PC-3 (cell line): Measurements from ENCODE around the gene SERGEF. TPM values are rescaled to one million over a fixed set of nuclear protein-coding genes. Genes with fewer than 3 reads are reported as not detected.
A peak's percentile ranks its signal among the peaks of the same experiment; 100 is the strongest.

Source experiments
- ATAC-seq: fragments of 200-7000 bp; cut with Tn5 transposase; 2 replicates; pipeline ENCODE4 v1.9.1; 2020; ENCODE audit warnings: mild to moderate bottlenecking, moderate library complexity
- BruUV-seq: library from RNA; stranded (reverse); fragments of 400-500 nt; replicated peaks from 2 replicates; lab custom pipeline; 2021; lab: Mats Ljungman, UMichigan
- CTCF ChIA-PET: fragments of 300-600 bp; sonication (Branson Sonifier 250); formaldehyde crosslinking; loops from one replicate; lab custom pipeline; 2022; ENCODE audit warnings: antibody characterized with exemption; lab: Charles Lee
- POLR2A ChIA-PET: fragments of 300-600 bp; sonication (Branson Sonifier 250); formaldehyde crosslinking; loops from one replicate; lab custom pipeline; 2022; ENCODE audit warnings: antibody characterized with exemption; ENCODE audit not compliant: unreplicated experiment; lab: Charles Lee
- DNase-seq: peaks from one replicate; pipeline ENCODE4 v3.0.0-alpha.2; 2015
- H2AFZ ChIP-seq: fragments of 300-600 bp; sonication (generic); 2 replicates; pipeline ENCODE4 v1.6.0; 2016; ENCODE audit warnings: antibody characterized with exemption, low read length
- H3F3A ChIP-seq: fragments of 300-600 bp; sonication (generic); one replicate; pipeline ENCODE4 v1.6.0; 2017; ENCODE audit warnings: antibody characterized with exemption, low read length, control low read depth, mild to moderate bottlenecking; ENCODE audit not compliant: unreplicated experiment
- H3K27ac ChIP-seq: fragments of 300-600 bp; sonication (generic); 2 replicates; pipeline ENCODE4 v1.5.1; 2016; ENCODE audit warnings: mild to moderate bottlenecking, low read length
- H3K27me3 ChIP-seq: fragments of 300-600 bp; sonication (generic); 2 replicates; pipeline ENCODE4 v1.6.1; 2016; ENCODE audit warnings: low read length, mixed read lengths
- H3K36me3 ChIP-seq: fragments of 300-600 bp; sonication (generic); 2 replicates; pipeline ENCODE4 v1.6.1; 2016; ENCODE audit warnings: low read depth, mixed run types, low read length, mixed read lengths
- H3K4me1 ChIP-seq: fragments of 300-600 bp; sonication (generic); 2 replicates; pipeline ENCODE4 v1.5.1; 2016; ENCODE audit warnings: low read length; ENCODE audit not compliant: insufficient read depth
- H3K4me2 ChIP-seq: fragments of 300-600 bp; sonication (generic); 2 replicates; pipeline ENCODE4 v1.6.0; 2016; ENCODE audit warnings: low read length
- H3K4me3 ChIP-seq: fragments of 300-600 bp; sonication (generic); 2 replicates; pipeline ENCODE4 v1.5.1; 2016; ENCODE audit warnings: mild to moderate bottlenecking, low read length, mixed read lengths
- H3K79me2 ChIP-seq: fragments of 300-600 bp; sonication (generic); 2 replicates; pipeline ENCODE4 v1.6.1; 2017; ENCODE audit warnings: low read length, mixed read lengths
- H3K9ac ChIP-seq: fragments of 300-600 bp; sonication (generic); 2 replicates; pipeline ENCODE4 v1.6.0; 2016; ENCODE audit warnings: mild to moderate bottlenecking, low read length
- H3K9me2 ChIP-seq: fragments of 300-600 bp; sonication (generic); replicated peaks from 2 replicates; pipeline ENCODE4 v1.6.1; 2016; ENCODE audit warnings: mixed run types, low read length, mixed read lengths
- H3K9me3 ChIP-seq: fragments of 300-600 bp; sonication (generic); 2 replicates; pipeline ENCODE4 v1.6.1; 2016; ENCODE audit warnings: low read length, mixed read lengths
- H4K20me1 ChIP-seq: fragments of 300-600 bp; sonication (generic); 2 replicates; pipeline ENCODE4 v1.6.1; 2016; ENCODE audit warnings: low read length, mixed read lengths
- CTCF ChIP-seq: fragments of 300-600 bp; sonication (generic); conservative IDR thresholded peaks from 2 replicates; pipeline ENCODE4 v1.5.1; 2017; ENCODE audit warnings: antibody characterized with exemption, low read depth, mild to moderate bottlenecking, low read length
- EZH2 ChIP-seq: fragments of 300-600 bp; sonication (generic); IDR thresholded peaks from one replicate; pipeline ENCODE4 v1.6.1; 2017; ENCODE audit warnings: antibody characterized with exemption, mild to moderate bottlenecking, low read length; ENCODE audit not compliant: unreplicated experiment
- EZH2phosphoT487 ChIP-seq: fragments of 300-600 bp; sonication (generic); IDR thresholded peaks from 2 replicates; pipeline ENCODE4 v1.6.1; 2018; ENCODE audit warnings: mild to moderate bottlenecking, antibody characterized with exemption, low read length, borderline replicate concordance
- intact Hi-C: fragments of 100-400 bp; cut with micrococcal nuclease; formaldehyde crosslinking; loops from 2 replicates; pipeline ENCODE4 v1.9.0; 2023
- total RNA-seq: library from RNA; depleted of rRNA; stranded (reverse); fragments of >200 nt; gene quantifications from 2 replicates; pipeline ENCODE4 v1.2.3, GENCODE V29; 2014

SERGEF gene
- total RNA-seq, 1 experiment from 2014 or later, result 13.7 TPM

DNA sequence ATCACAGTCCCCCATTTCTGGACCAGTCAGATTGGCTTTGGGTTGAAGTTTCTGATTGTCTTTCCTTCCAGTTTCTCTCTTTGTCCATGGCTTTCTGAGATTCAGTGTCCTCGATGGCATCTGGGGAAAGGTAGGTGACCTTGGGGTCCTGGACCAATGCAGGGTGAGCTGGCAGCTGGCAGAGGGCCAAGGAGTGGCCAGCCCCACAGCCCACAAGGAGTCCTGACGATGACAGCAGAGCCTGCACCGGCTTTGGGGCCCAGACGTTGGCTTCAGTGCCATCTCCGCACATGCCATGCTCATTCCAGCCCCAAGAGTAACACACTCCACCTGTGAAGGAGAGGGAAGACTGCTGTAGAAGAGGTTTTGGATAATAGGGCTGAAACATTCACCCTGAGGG is 224.8 kb downstream of the SERGEF start:
- intact Hi-C loops, result no loop called here
- no peak overlapping the region for H3K4me3 ChIP-seq
- H3K9ac ChIP-seq, result no peak overlapping the region
- TF ChIP-seq CTCF (no peak), EZH2 (no peak), EZH2phosphoT487 (no peak)
- no peaks in the 10 kb centered on the region for H4K20me1 ChIP-seq
- H3F3A ChIP-seq, result peaks cover 5% of the 10 kb centered on the region
- H3K4me1 ChIP-seq, result peaks cover 30% of the 10 kb centered on the region
- ChIA-PET POLR2A (no interaction called here), CTCF (no interaction called here)
- no peak overlapping the region for H3K4me2 ChIP-seq
- H3K9me3 ChIP-seq, result no peaks in the 10 kb centered on the region
- no peaks in the 10 kb centered on the region for H3K27me3 ChIP-seq
- no peaks in the 10 kb centered on the region for H3K79me2 ChIP-seq
- H3K27ac ChIP-seq, result no peak overlapping the region
- BruUV-seq, result no TSS peak
- no peaks in the 10 kb centered on the region for H3K36me3 ChIP-seq
- no peaks in the 10 kb centered on the region for H3K9me2 ChIP-seq
- no peak overlapping the region for H2AFZ ChIP-seq
- DNase-seq (no peak), ATAC-seq (no peak)

GRCh38 chr11:17786824-17787525 is 225.9 kb downstream of the SERGEF start:
- POLR2A ChIA-PET, result no interaction called here
- Histone ChIP-seq H3K27me3 (no peaks in the 10 kb centered on the region), H3F3A (peaks cover 5% of the 10 kb centered on the region), H3K9me3 (no peaks in the 10 kb centered on the region), H3K4me1 (peaks cover 30% of the 10 kb centered on the region), H3K36me3 (no peaks in the 10 kb centered on the region), H3K4me2 (peak overlapping the region; percentile 38; the same call in 1 of the 2 replicates), H3K79me2 (no peaks in the 10 kb centered on the region), H3K9ac (peak overlapping the region; percentile 52), H3K9me2 (no peaks in the 10 kb centered on the region), H2AFZ (peak overlapping the region; percentile 51), H3K27ac (peak overlapping the region; percentile 86), H3K4me3 (no peak overlapping the region), H4K20me1 (no peaks in the 10 kb centered on the region)
- ATAC-seq, result peak; percentile 99
- intact Hi-C loops, result no loop called here
- no TSS peak for BruUV-seq
- CTCF ChIA-PET, result no interaction called here
- TF ChIP-seq CTCF (no peak), EZH2 (no peak), EZH2phosphoT487 (no peak)
- DNase-seq, result peak; percentile 86

DNA sequence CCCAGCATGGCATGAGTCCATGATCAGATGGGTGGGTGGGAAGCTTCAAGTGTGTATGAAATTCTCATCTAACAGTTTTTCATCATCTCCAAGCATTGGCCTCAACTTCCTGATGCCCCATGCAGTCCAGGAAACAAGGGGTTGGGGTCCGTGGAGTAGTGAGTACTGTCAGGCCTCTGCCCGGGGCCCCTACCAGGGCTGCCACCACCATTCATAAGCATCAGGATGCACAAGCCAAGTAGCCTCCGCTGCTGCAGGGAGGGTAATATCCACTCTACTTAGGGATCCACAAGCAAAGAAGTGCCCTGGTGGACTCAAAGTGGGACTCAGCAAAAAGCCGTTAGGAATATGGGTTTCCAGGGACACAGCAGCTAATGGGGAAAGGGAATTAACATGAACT is 229.0 kb downstream of the SERGEF start:
- ATAC-seq (no peak), DNase-seq (no peak)
- BruUV-seq, result no TSS peak
- Histone ChIP-seq H3K79me2 (no peaks in the 10 kb centered on the region), H4K20me1 (no peaks in the 10 kb centered on the region), H3K4me2 (no peak overlapping the region), H3K36me3 (no peaks in the 10 kb centered on the region), H3F3A (no peaks in the 10 kb centered on the region), H3K27me3 (no peaks in the 10 kb centered on the region), H3K9me3 (no peaks in the 10 kb centered on the region), H3K9ac (no peak overlapping the region), H3K27ac (no peak overlapping the region), H2AFZ (no peak overlapping the region), H3K4me3 (no peak overlapping the region), H3K4me1 (peaks cover 15% of the 10 kb centered on the region), H3K9me2 (no peaks in the 10 kb centered on the region)
- intact Hi-C loops, result no loop called here
- TF ChIP-seq CTCF (no peak), EZH2 (no peak), EZH2phosphoT487 (no peak)
- ChIA-PET CTCF (no interaction called here), POLR2A (no interaction called here)
